PC-3 (cell line): ENCODE results near the gene RXRB. TPM values are rescaled to one million over a fixed set of nuclear protein-coding genes. Genes with fewer than 3 reads are reported as not detected.

Source experiments
- ATAC-seq: fragments of 200-7000 bp; cut with Tn5 transposase; 2 replicates; pipeline ENCODE4 v1.9.1; 2020; ENCODE audit warnings: mild to moderate bottlenecking, moderate library complexity
- BruUV-seq: library from RNA; stranded (reverse); fragments of 400-500 nt; replicated peaks from 2 replicates; lab custom pipeline; 2021; lab: Mats Ljungman, UMichigan
- CTCF ChIA-PET: fragments of 300-600 bp; sonication (Branson Sonifier 250); formaldehyde crosslinking; loops from one replicate; lab custom pipeline; 2022; ENCODE audit warnings: antibody characterized with exemption; lab: Charles Lee
- POLR2A ChIA-PET: fragments of 300-600 bp; sonication (Branson Sonifier 250); formaldehyde crosslinking; loops from one replicate; lab custom pipeline; 2022; ENCODE audit warnings: antibody characterized with exemption; ENCODE audit not compliant: unreplicated experiment; lab: Charles Lee
- DNase-seq: peaks from one replicate; pipeline ENCODE4 v3.0.0-alpha.2; 2015
- H2AFZ ChIP-seq: fragments of 300-600 bp; sonication (generic); 2 replicates; pipeline ENCODE4 v1.6.0; 2016; ENCODE audit warnings: antibody characterized with exemption, low read length
- H3F3A ChIP-seq: fragments of 300-600 bp; sonication (generic); one replicate; pipeline ENCODE4 v1.6.0; 2017; ENCODE audit warnings: antibody characterized with exemption, low read length, control low read depth, mild to moderate bottlenecking; ENCODE audit not compliant: unreplicated experiment
- H3K27ac ChIP-seq: fragments of 300-600 bp; sonication (generic); 2 replicates; pipeline ENCODE4 v1.5.1; 2016; ENCODE audit warnings: mild to moderate bottlenecking, low read length
- H3K27me3 ChIP-seq: fragments of 300-600 bp; sonication (generic); 2 replicates; pipeline ENCODE4 v1.6.1; 2016; ENCODE audit warnings: low read length, mixed read lengths
- H3K36me3 ChIP-seq: fragments of 300-600 bp; sonication (generic); 2 replicates; pipeline ENCODE4 v1.6.1; 2016; ENCODE audit warnings: low read depth, mixed run types, low read length, mixed read lengths
- H3K4me1 ChIP-seq: fragments of 300-600 bp; sonication (generic); 2 replicates; pipeline ENCODE4 v1.5.1; 2016; ENCODE audit warnings: low read length; ENCODE audit not compliant: insufficient read depth
- H3K4me2 ChIP-seq: fragments of 300-600 bp; sonication (generic); 2 replicates; pipeline ENCODE4 v1.6.0; 2016; ENCODE audit warnings: low read length
- H3K4me3 ChIP-seq: fragments of 300-600 bp; sonication (generic); 2 replicates; pipeline ENCODE4 v1.5.1; 2016; ENCODE audit warnings: mild to moderate bottlenecking, low read length, mixed read lengths
- H3K79me2 ChIP-seq: fragments of 300-600 bp; sonication (generic); 2 replicates; pipeline ENCODE4 v1.6.1; 2017; ENCODE audit warnings: low read length, mixed read lengths
- H3K9ac ChIP-seq: fragments of 300-600 bp; sonication (generic); 2 replicates; pipeline ENCODE4 v1.6.0; 2016; ENCODE audit warnings: mild to moderate bottlenecking, low read length
- H3K9me2 ChIP-seq: fragments of 300-600 bp; sonication (generic); replicated peaks from 2 replicates; pipeline ENCODE4 v1.6.1; 2016; ENCODE audit warnings: mixed run types, low read length, mixed read lengths
- H3K9me3 ChIP-seq: fragments of 300-600 bp; sonication (generic); 2 replicates; pipeline ENCODE4 v1.6.1; 2016; ENCODE audit warnings: low read length, mixed read lengths
- H4K20me1 ChIP-seq: fragments of 300-600 bp; sonication (generic); 2 replicates; pipeline ENCODE4 v1.6.1; 2016; ENCODE audit warnings: low read length, mixed read lengths
- EZH2 ChIP-seq: fragments of 300-600 bp; sonication (generic); IDR thresholded peaks from one replicate; pipeline ENCODE4 v1.6.1; 2017; ENCODE audit warnings: antibody characterized with exemption, mild to moderate bottlenecking, low read length; ENCODE audit not compliant: unreplicated experiment
- EZH2phosphoT487 ChIP-seq: fragments of 300-600 bp; sonication (generic); IDR thresholded peaks from 2 replicates; pipeline ENCODE4 v1.6.1; 2018; ENCODE audit warnings: mild to moderate bottlenecking, antibody characterized with exemption, low read length, borderline replicate concordance
- intact Hi-C: fragments of 100-400 bp; cut with micrococcal nuclease; formaldehyde crosslinking; loops from 2 replicates; pipeline ENCODE4 v1.9.0; 2023
- total RNA-seq: library from RNA; depleted of rRNA; stranded (reverse); fragments of >200 nt; gene quantifications from 2 replicates; pipeline ENCODE4 v1.2.3, GENCODE V29; 2014
- TF ChIP-seq, protein P1 (sequence below): fragments of 300-600 bp; sonication (generic); conservative IDR thresholded peaks from 2 replicates; pipeline ENCODE4 v1.5.1; 2017; ENCODE audit warnings: antibody characterized with exemption, low read depth, mild to moderate bottlenecking, low read length

Gene RXRB
- total RNA-seq, 1 experiment from 2014 or later, result 24.0 TPM

GRCh38 chr6:33201147-33201545 is 681 bp upstream of the RXRB start:
- ATAC-seq (no peak), DNase-seq (no peak)
- peaks cover 63% of the 10 kb centered on the region for H3K79me2 ChIP-seq
- peak overlapping the region; percentile 92 for H3K27ac ChIP-seq
- BruUV-seq, result TSS peak; percentile 77
- no peaks in the 10 kb centered on the region for H3K9me2 ChIP-seq
- peak overlapping the region; percentile 99 for H2AFZ ChIP-seq
- TF ChIP-seq, protein P1, sequence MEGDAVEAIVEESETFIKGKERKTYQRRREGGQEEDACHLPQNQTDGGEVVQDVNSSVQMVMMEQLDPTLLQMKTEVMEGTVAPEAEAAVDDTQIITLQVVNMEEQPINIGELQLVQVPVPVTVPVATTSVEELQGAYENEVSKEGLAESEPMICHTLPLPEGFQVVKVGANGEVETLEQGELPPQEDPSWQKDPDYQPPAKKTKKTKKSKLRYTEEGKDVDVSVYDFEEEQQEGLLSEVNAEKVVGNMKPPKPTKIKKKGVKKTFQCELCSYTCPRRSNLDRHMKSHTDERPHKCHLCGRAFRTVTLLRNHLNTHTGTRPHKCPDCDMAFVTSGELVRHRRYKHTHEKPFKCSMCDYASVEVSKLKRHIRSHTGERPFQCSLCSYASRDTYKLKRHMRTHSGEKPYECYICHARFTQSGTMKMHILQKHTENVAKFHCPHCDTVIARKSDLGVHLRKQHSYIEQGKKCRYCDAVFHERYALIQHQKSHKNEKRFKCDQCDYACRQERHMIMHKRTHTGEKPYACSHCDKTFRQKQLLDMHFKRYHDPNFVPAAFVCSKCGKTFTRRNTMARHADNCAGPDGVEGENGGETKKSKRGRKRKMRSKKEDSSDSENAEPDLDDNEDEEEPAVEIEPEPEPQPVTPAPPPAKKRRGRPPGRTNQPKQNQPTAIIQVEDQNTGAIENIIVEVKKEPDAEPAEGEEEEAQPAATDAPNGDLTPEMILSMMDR, result no peak
- no peak for TF ChIP-seq EZH2phosphoT487
- TF ChIP-seq EZH2, result no peak
- H4K20me1 ChIP-seq, result peaks cover 5% of the 10 kb centered on the region; the same call in 1 of the 2 replicates
- no peaks in the 10 kb centered on the region for H3K27me3 ChIP-seq
- no peaks in the 10 kb centered on the region for H3K9me3 ChIP-seq
- ChIA-PET CTCF (no interaction called here), POLR2A (no interaction called here)
- H3K4me1 ChIP-seq, result peaks cover 39% of the 10 kb centered on the region
- peak overlapping the region; percentile 98 for H3K9ac ChIP-seq
- H3K4me2 ChIP-seq, result peak overlapping the region; percentile 99
- peaks cover 26% of the 10 kb centered on the region for H3K36me3 ChIP-seq
- H3K4me3 ChIP-seq, result peak overlapping the region; percentile 97
- H3F3A ChIP-seq, result no peaks in the 10 kb centered on the region
- intact Hi-C loops, result loop anchor here (10.0 kb wide), 2 partner anchors 74 to 214 kb away; partner anchors contain the start of genes B3GALT4, CUTA, PHF1 and RPS18

DNA sequence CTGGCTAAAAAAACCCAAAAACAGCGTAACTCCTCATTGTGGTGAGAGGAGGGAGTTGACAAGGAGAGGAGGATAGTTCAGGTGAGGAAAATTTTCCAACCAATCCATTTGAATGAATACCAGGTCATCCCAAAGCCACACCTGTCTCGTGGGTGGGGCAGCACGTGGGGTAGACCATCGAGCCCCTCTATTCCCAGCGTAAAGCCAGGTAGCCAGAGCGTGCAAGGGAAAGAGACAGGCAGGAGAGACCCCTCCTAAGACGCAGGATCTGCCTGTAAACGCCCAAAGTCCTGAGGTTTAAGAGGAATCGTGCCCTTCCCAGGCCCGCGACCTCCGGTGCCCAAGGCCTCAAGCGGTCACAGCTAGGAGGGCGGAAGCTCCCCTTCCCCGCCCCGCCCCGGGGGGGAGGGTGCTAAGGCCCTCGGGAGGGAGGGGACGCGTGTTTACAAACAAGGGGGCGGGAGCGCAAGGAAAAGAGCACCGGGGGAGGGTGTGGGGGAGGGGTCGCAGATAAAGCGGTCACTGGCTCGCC is 712 bp downstream of the RXRB start:
- Histone ChIP-seq H3K27ac (peak overlapping the region; percentile 92), H3K79me2 (peaks cover 63% of the 10 kb centered on the region), H3K4me2 (peak overlapping the region; percentile 99), H3K9me2 (no peaks in the 10 kb centered on the region), H3K36me3 (peaks cover 40% of the 10 kb centered on the region), H3K9me3 (no peaks in the 10 kb centered on the region), H4K20me1 (peaks cover 5% of the 10 kb centered on the region; the same call in 1 of the 2 replicates), H3K9ac (peak overlapping the region; percentile 98), H3K27me3 (no peaks in the 10 kb centered on the region), H3F3A (no peaks in the 10 kb centered on the region), H3K4me1 (peaks cover 25% of the 10 kb centered on the region), H3K4me3 (peak overlapping the region; percentile 97), H2AFZ (peak overlapping the region; percentile 99)
- intact Hi-C loops, result loop anchor here (5.0 to 10.0 kb wide), 3 partner anchors 37 to 215 kb away; partner anchors contain the start of genes B3GALT4, CUTA, PHF1 and RPS18
- ChIA-PET CTCF (interaction anchor here (0.9 kb wide), 1 partner anchor 49 kb away, joined by 7 read pairs; no protein-coding TSS in a partner anchor), POLR2A (interaction anchor here (0.6 kb wide), 1 partner anchor 1057 kb away, joined by 3 read pairs; no protein-coding TSS in a partner anchor)
- TF ChIP-seq, protein P1, result no peak
- TF ChIP-seq EZH2 (no peak), EZH2phosphoT487 (no peak)
- BruUV-seq, result TSS peak; percentile 35
- DNase-seq (peak; percentile 74), ATAC-seq (peak; percentile 26)

DNA sequence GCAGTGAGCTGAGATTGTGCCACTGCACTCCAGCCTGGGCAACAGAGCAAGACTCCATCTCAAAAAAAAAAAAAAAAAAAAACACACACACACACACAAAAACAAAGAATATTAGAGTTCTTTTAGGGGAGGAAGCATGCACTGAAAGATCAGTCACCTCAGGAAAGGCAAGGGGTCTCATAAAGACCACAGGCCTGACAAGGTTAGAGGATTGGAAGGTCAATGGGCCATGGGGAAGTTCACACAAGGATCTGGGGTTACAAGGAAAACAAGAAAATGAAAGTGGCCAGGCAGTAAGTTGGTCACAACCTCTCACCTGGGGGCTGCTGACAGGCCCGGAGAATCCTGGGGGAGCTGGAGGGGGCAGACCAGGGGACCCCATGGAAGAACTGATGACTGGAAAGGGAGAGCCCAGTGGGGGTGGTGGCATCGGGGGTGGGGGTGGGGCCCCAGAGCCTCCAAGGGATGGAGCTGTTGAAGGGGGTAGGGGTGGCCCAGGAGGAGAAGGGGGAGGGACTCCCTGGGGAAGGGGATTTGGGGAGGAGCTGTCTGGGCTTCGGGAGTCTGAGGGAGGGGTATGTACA is 1.5 kb downstream of the RXRB start:
- Histone ChIP-seq H3K9me3 (no peaks in the 10 kb centered on the region), H3K27ac (no peak overlapping the region), H3K36me3 (peaks cover 46% of the 10 kb centered on the region), H3K27me3 (no peaks in the 10 kb centered on the region), H2AFZ (no peak overlapping the region), H3K79me2 (peaks cover 62% of the 10 kb centered on the region), H4K20me1 (peaks cover 5% of the 10 kb centered on the region; the same call in 1 of the 2 replicates), H3K4me3 (peak overlapping the region; percentile 97), H3F3A (no peaks in the 10 kb centered on the region), H3K4me1 (peaks cover 22% of the 10 kb centered on the region), H3K4me2 (peak overlapping the region; percentile 99), H3K9me2 (no peaks in the 10 kb centered on the region), H3K9ac (peak overlapping the region; percentile 98)
- ChIA-PET POLR2A (no interaction called here), CTCF (no interaction called here)
- DNase-seq, result no peak
- no TSS peak for BruUV-seq
- TF ChIP-seq, protein P1, result no peak
- TF ChIP-seq EZH2phosphoT487, result no peak
- TF ChIP-seq EZH2, result no peak
- no peak for ATAC-seq
- intact Hi-C loops, result loop anchor here (5.0 kb wide), 1 partner anchor 37 kb away; no protein-coding TSS in a partner anchor
